Amygdala (tissue), 56 donors: ENCODE results near the gene MAGEC3.

Experiments
- DNase-seq, 56 donors: peaks; one replicate each; lab custom pipeline; 2025; lab: John Stamatoyannopoulos, UW

Gene MAGEC3

GRCh38 chrX:141936080-141936479, 98.0 kb downstream of the MAGEC3 start:
- peak in 1 of 56 donors; percentile 1 for DNase-seq

GRCh38 chrX:141941234-141941633, 103.1 kb downstream of the MAGEC3 start:
- DNase-seq, result no peak

- DNase-seq, result no peak
Measured at GRCh38 chrX:141945426-141945825, 107.3 kb downstream of the MAGEC3 start.

- no peak for DNase-seq
Measured at GRCh38 chrX:141947350-141947749, 109.2 kb downstream of the MAGEC3 start.
